Measurements from ENCODE around the gene PRKCB.

PRKCB gene

GRCh38 chr16:24152826-24153225 lies 317.0 kb downstream of the PRKCB start:
- Histone ChIP-seq H3K4me3 (ENCODE audit: low read depth in 1 of 5, low read length in 5 of 5) (no peak overlapping the region), H3K27ac (ENCODE audit: low read depth, low read length) (no peak overlapping the region), H3K9me3 (ENCODE audit: control insufficient read depth in 5 of 5, low read length in 5 of 5) (no peaks in the 10 kb centered on the region), H3K36me3 (ENCODE audit: control insufficient read depth in 5 of 5, insufficient read depth in 5 of 5, low read length in 5 of 5) (peaks cover 0 to 8% (median 0%) of the 10 kb centered on the region in 5 donors), H3K4me1 (ENCODE audit: control insufficient read depth in 5 of 5, insufficient read depth in 5 of 5, low read length in 5 of 5) (no peaks in the 10 kb centered on the region), H3K27me3 (ENCODE audit: control insufficient read depth in 5 of 5, insufficient read depth in 4 of 5, low read length in 5 of 5) (no peaks in the 10 kb centered on the region), H3K9ac (ENCODE audit: low read length in 5 of 5) (no peak overlapping the region)

GRCh38 chr16:24156777-24157176 lies 321.0 kb downstream of the PRKCB start:
- no peaks in the 10 kb centered on the region for H3K9me3 ChIP-seq (ENCODE audit: control insufficient read depth in 5 of 5, low read length in 5 of 5)
- no peaks in the 10 kb centered on the region for H3K27me3 ChIP-seq (ENCODE audit: control insufficient read depth in 5 of 5, insufficient read depth in 4 of 5, low read length in 5 of 5)
- H3K27ac ChIP-seq (ENCODE audit: low read depth, low read length), result no peak overlapping the region
- H3K4me3 ChIP-seq (ENCODE audit: low read depth in 1 of 5, low read length in 5 of 5), result no peak overlapping the region
- no peak overlapping the region for H3K9ac ChIP-seq (ENCODE audit: low read length in 5 of 5)
- H3K36me3 ChIP-seq (ENCODE audit: control insufficient read depth in 5 of 5, insufficient read depth in 5 of 5, low read length in 5 of 5), result peaks cover 0 to 8% (median 0%) of the 10 kb centered on the region in 5 donors
- H3K4me1 ChIP-seq (ENCODE audit: control insufficient read depth in 5 of 5, insufficient read depth in 5 of 5, low read length in 5 of 5), result no peaks in the 10 kb centered on the region

GRCh38 chr16:24163935-24164334 lies 328.2 kb downstream of the PRKCB start:
- Histone ChIP-seq H3K27me3 (ENCODE audit: control insufficient read depth in 5 of 5, insufficient read depth in 4 of 5, low read length in 5 of 5) (peaks cover 0 to 6% (median 0%) of the 10 kb centered on the region in 5 donors), H3K36me3 (ENCODE audit: control insufficient read depth in 5 of 5, insufficient read depth in 5 of 5, low read length in 5 of 5) (no peaks in the 10 kb centered on the region), H3K27ac (ENCODE audit: low read depth, low read length) (no peak overlapping the region), H3K9ac (ENCODE audit: low read length in 5 of 5) (no peak overlapping the region), H3K4me1 (ENCODE audit: control insufficient read depth in 5 of 5, insufficient read depth in 5 of 5, low read length in 5 of 5) (no peaks in the 10 kb centered on the region), H3K4me3 (ENCODE audit: low read depth in 1 of 5, low read length in 5 of 5) (no peak overlapping the region), H3K9me3 (ENCODE audit: control insufficient read depth in 5 of 5, low read length in 5 of 5) (no peaks in the 10 kb centered on the region)

GRCh38 chr16:24164416-24164815 lies 328.6 kb downstream of the PRKCB start:
- Histone ChIP-seq H3K4me1 (ENCODE audit: control insufficient read depth in 5 of 5, insufficient read depth in 5 of 5, low read length in 5 of 5) (no peaks in the 10 kb centered on the region), H3K4me3 (ENCODE audit: low read depth in 1 of 5, low read length in 5 of 5) (no peak overlapping the region), H3K27me3 (ENCODE audit: control insufficient read depth in 5 of 5, insufficient read depth in 4 of 5, low read length in 5 of 5) (peaks cover 0 to 10% (median 0%) of the 10 kb centered on the region in 5 donors), H3K9ac (ENCODE audit: low read length in 5 of 5) (no peak overlapping the region), H3K9me3 (ENCODE audit: control insufficient read depth in 5 of 5, low read length in 5 of 5) (no peaks in the 10 kb centered on the region), H3K27ac (ENCODE audit: low read depth, low read length) (no peak overlapping the region), H3K36me3 (ENCODE audit: control insufficient read depth in 5 of 5, insufficient read depth in 5 of 5, low read length in 5 of 5) (no peaks in the 10 kb centered on the region)

- Histone ChIP-seq H3K9ac (ENCODE audit: low read length in 5 of 5) (no peak overlapping the region), H3K36me3 (ENCODE audit: control insufficient read depth in 5 of 5, insufficient read depth in 5 of 5, low read length in 5 of 5) (no peaks in the 10 kb centered on the region), H3K27ac (ENCODE audit: low read depth, low read length) (no peak overlapping the region), H3K27me3 (ENCODE audit: control insufficient read depth in 5 of 5, insufficient read depth in 4 of 5, low read length in 5 of 5) (peaks cover 0 to 10% (median 0%) of the 10 kb centered on the region in 5 donors), H3K4me1 (ENCODE audit: control insufficient read depth in 5 of 5, insufficient read depth in 5 of 5, low read length in 5 of 5) (no peaks in the 10 kb centered on the region), H3K4me3 (ENCODE audit: low read depth in 1 of 5, low read length in 5 of 5) (no peak overlapping the region), H3K9me3 (ENCODE audit: control insufficient read depth in 5 of 5, low read length in 5 of 5) (no peaks in the 10 kb centered on the region)
Measured at GRCh38 chr16:24165273-24165672, 329.5 kb downstream of the PRKCB start.

GRCh38 chr16:24166661-24167528 lies 331.1 kb downstream of the PRKCB start:
- peaks cover 0 to 10% (median 0%) of the 10 kb centered on the region in 5 donors for H3K27me3 ChIP-seq (ENCODE audit: control insufficient read depth in 5 of 5, insufficient read depth in 4 of 5, low read length in 5 of 5)

GRCh38 chr16:24168856-24169255 lies 333.1 kb downstream of the PRKCB start:
- no peak overlapping the region for H3K4me3 ChIP-seq (ENCODE audit: low read depth in 1 of 5, low read length in 5 of 5)
- H3K4me1 ChIP-seq (ENCODE audit: control insufficient read depth in 5 of 5, insufficient read depth in 5 of 5, low read length in 5 of 5), result no peaks in the 10 kb centered on the region
- no peak overlapping the region for H3K27ac ChIP-seq (ENCODE audit: low read depth, low read length)
- H3K9ac ChIP-seq (ENCODE audit: low read length in 5 of 5), result no peak overlapping the region
- H3K36me3 ChIP-seq (ENCODE audit: control insufficient read depth in 5 of 5, insufficient read depth in 5 of 5, low read length in 5 of 5), result no peaks in the 10 kb centered on the region
- peaks cover 0 to 6% (median 0%) of the 10 kb centered on the region in 5 donors for H3K27me3 ChIP-seq (ENCODE audit: control insufficient read depth in 5 of 5, insufficient read depth in 4 of 5, low read length in 5 of 5)
- H3K9me3 ChIP-seq (ENCODE audit: control insufficient read depth in 5 of 5, low read length in 5 of 5), result no peaks in the 10 kb centered on the region

More at GRCh38 chr16:24166661-24167528, 331.1 kb downstream of the PRKCB start:
- H3K9ac ChIP-seq (ENCODE audit: low read length in 5 of 5), result no peak overlapping the region
- H3K36me3 ChIP-seq (ENCODE audit: control insufficient read depth in 5 of 5, insufficient read depth in 5 of 5, low read length in 5 of 5), result no peaks in the 10 kb centered on the region
- no peaks in the 10 kb centered on the region for H3K9me3 ChIP-seq (ENCODE audit: control insufficient read depth in 5 of 5, low read length in 5 of 5)
- H3K4me3 ChIP-seq (ENCODE audit: low read depth in 1 of 5, low read length in 5 of 5), result no peak overlapping the region
- H3K27ac ChIP-seq (ENCODE audit: low read depth, low read length), result no peak overlapping the region
- H3K4me1 ChIP-seq (ENCODE audit: control insufficient read depth in 5 of 5, insufficient read depth in 5 of 5, low read length in 5 of 5), result no peaks in the 10 kb centered on the region

- Histone ChIP-seq H3K36me3 (ENCODE audit: control insufficient read depth in 5 of 5, insufficient read depth in 5 of 5, low read length in 5 of 5) (no peaks in the 10 kb centered on the region), H3K4me1 (ENCODE audit: control insufficient read depth in 5 of 5, insufficient read depth in 5 of 5, low read length in 5 of 5) (no peaks in the 10 kb centered on the region), H3K27ac (ENCODE audit: low read depth, low read length) (no peak overlapping the region), H3K9me3 (ENCODE audit: control insufficient read depth in 5 of 5, low read length in 5 of 5) (no peaks in the 10 kb centered on the region), H3K27me3 (ENCODE audit: control insufficient read depth in 5 of 5, insufficient read depth in 4 of 5, low read length in 5 of 5) (peaks cover 0 to 4% (median 0%) of the 10 kb centered on the region in 5 donors), H3K4me3 (ENCODE audit: low read depth in 1 of 5, low read length in 5 of 5) (no peak overlapping the region), H3K9ac (ENCODE audit: low read length in 5 of 5) (no peak overlapping the region)
Measured at GRCh38 chr16:24170407-24170806, 334.6 kb downstream of the PRKCB start.

- no peak overlapping the region for H3K9ac ChIP-seq (ENCODE audit: low read length in 5 of 5)
- H3K27me3 ChIP-seq (ENCODE audit: control insufficient read depth in 5 of 5, insufficient read depth in 4 of 5, low read length in 5 of 5), result peaks cover 0 to 3% (median 0%) of the 10 kb centered on the region in 5 donors
- no peaks in the 10 kb centered on the region for H3K9me3 ChIP-seq (ENCODE audit: control insufficient read depth in 5 of 5, low read length in 5 of 5)
- H3K4me1 ChIP-seq (ENCODE audit: control insufficient read depth in 5 of 5, insufficient read depth in 5 of 5, low read length in 5 of 5), result no peaks in the 10 kb centered on the region
- H3K4me3 ChIP-seq (ENCODE audit: low read depth in 1 of 5, low read length in 5 of 5), result no peak overlapping the region
- no peaks in the 10 kb centered on the region for H3K36me3 ChIP-seq (ENCODE audit: control insufficient read depth in 5 of 5, insufficient read depth in 5 of 5, low read length in 5 of 5)
- H3K27ac ChIP-seq (ENCODE audit: low read depth, low read length), result no peak overlapping the region
Measured at GRCh38 chr16:24174504-24174903, 338.7 kb downstream of the PRKCB start.

- no peak overlapping the region for H3K9ac ChIP-seq (ENCODE audit: low read length in 5 of 5)
- no peaks in the 10 kb centered on the region for H3K9me3 ChIP-seq (ENCODE audit: control insufficient read depth in 5 of 5, low read length in 5 of 5)
- no peaks in the 10 kb centered on the region for H3K36me3 ChIP-seq (ENCODE audit: control insufficient read depth in 5 of 5, insufficient read depth in 5 of 5, low read length in 5 of 5)
- no peaks in the 10 kb centered on the region for H3K4me1 ChIP-seq (ENCODE audit: control insufficient read depth in 5 of 5, insufficient read depth in 5 of 5, low read length in 5 of 5)
- H3K27ac ChIP-seq (ENCODE audit: low read depth, low read length), result no peak overlapping the region
- peaks cover 0 to 3% (median 0%) of the 10 kb centered on the region in 5 donors for H3K27me3 ChIP-seq (ENCODE audit: control insufficient read depth in 5 of 5, insufficient read depth in 4 of 5, low read length in 5 of 5)
- no peak overlapping the region for H3K4me3 ChIP-seq (ENCODE audit: low read depth in 1 of 5, low read length in 5 of 5)
Measured at GRCh38 chr16:24174957-24175356, 339.2 kb downstream of the PRKCB start.

All from subcutaneous abdominal adipose tissue (tissue), 5 donors.